ENCODE results near the gene KRTAP10-3. TPM values are rescaled to one million over a fixed set of nuclear protein-coding genes. Genes with fewer than 3 reads are reported as not detected.
"Not testable (repeated sequence)": the region's sequence is repeated elsewhere in the genome, so short reads cannot be mapped to it uniquely, and the experiment has no call there.

The KRTAP10-3 gene
- total RNA-seq, 4 donors from 2014 or later: not detected

- Histone ChIP-seq H3K4me3 (no peak overlapping the region), H3K27ac (no peak overlapping the region), H3K9me3 (peaks cover 0 to 4% (median 0%) of the 10 kb centered on the region in 4 donors), H3K27me3 (no peaks in the 10 kb centered on the region), H3K36me3 (no peaks in the 10 kb centered on the region), H3K4me1 (no peaks in the 10 kb centered on the region)
- DNase-seq: no peak
- TF ChIP-seq POLR2A (IDR thresholded peaks at IDR 0.05) (no peak), CTCF (IDR thresholded peaks at IDR 0.05) (no peak)
These were observed 43.2 kb upstream of the KRTAP10-3 start for GRCh38 chr21:44601596-44602462.

GRCh38 chr21:44601091-44601490 is 42.5 kb upstream of the KRTAP10-3 start:
- not testable (repeated sequence) for H3K27ac ChIP-seq, H3K9me3 ChIP-seq, DNase-seq, H3K36me3 ChIP-seq, H3K4me1 ChIP-seq, H3K4me3 ChIP-seq, H3K27me3 ChIP-seq

- H3K4me3 ChIP-seq, H3K36me3 ChIP-seq, DNase-seq, H3K4me1 ChIP-seq, H3K27me3 ChIP-seq, H3K27ac ChIP-seq, H3K9me3 ChIP-seq: not testable (repeated sequence)
These were observed 41.8 kb upstream of the KRTAP10-3 start, which contains the start of gene KRTAP10-7 for GRCh38 chr21:44600118-44600978. Gene KRTAP10-7, plus strand, starts transcription at chr21:44600597. Its CDS starts 25 bp downstream, at chr21:44600622.

- Histone ChIP-seq H3K36me3 (no peaks in the 10 kb centered on the region), H3K27me3 (no peaks in the 10 kb centered on the region), H3K4me3 (no peak overlapping the region), H3K4me1 (no peaks in the 10 kb centered on the region), H3K27ac (no peak overlapping the region), H3K9me3 (peaks cover 0 to 4% (median 0%) of the 10 kb centered on the region in 4 donors)
- DNase-seq: no peak
- no peak for TF ChIP-seq CTCF (IDR thresholded peaks at IDR 0.05)
- TF ChIP-seq POLR2A (IDR thresholded peaks at IDR 0.05): no peak
These were observed 40.9 kb upstream of the KRTAP10-3 start for GRCh38 chr21:44599264-44600029.

GRCh38 chr21:44598061-44598460 is 39.5 kb upstream of the KRTAP10-3 start:
- H3K27ac ChIP-seq: no peak overlapping the region
- TF ChIP-seq CTCF (IDR thresholded peaks at IDR 0.05): no peak
- no peak for TF ChIP-seq POLR2A (IDR thresholded peaks at IDR 0.05)
- DNase-seq: no peak
- peaks cover 0 to 4% (median 0%) of the 10 kb centered on the region in 4 donors for H3K9me3 ChIP-seq
- H3K27me3 ChIP-seq: no peaks in the 10 kb centered on the region
- H3K36me3 ChIP-seq: no peaks in the 10 kb centered on the region
- no peaks in the 10 kb centered on the region for H3K4me1 ChIP-seq
- no peak overlapping the region for H3K4me3 ChIP-seq

- Histone ChIP-seq H3K27ac (no peak overlapping the region), H3K4me1 (no peaks in the 10 kb centered on the region), H3K27me3 (no peaks in the 10 kb centered on the region), H3K36me3 (no peaks in the 10 kb centered on the region), H3K4me3 (no peak overlapping the region), H3K9me3 (peaks cover 0 to 4% (median 0%) of the 10 kb centered on the region in 4 donors)
- no peak for TF ChIP-seq POLR2A (IDR thresholded peaks at IDR 0.05)
- TF ChIP-seq CTCF (IDR thresholded peaks at IDR 0.05): no peak
- no peak for DNase-seq
These were observed 37.6 kb upstream of the KRTAP10-3 start for GRCh38 chr21:44596068-44596725.
